ENCODE measurements around the gene COL4A4.
"Not testable (repeated sequence)": the region's sequence is repeated elsewhere in the genome, so short reads cannot be mapped to it uniquely, and the experiment has no call there.

COL4A4 gene

GRCh38 chr2:227106845-227107759, 56.9 kb downstream of the COL4A4 start:
- FAIRE-seq, result peak; percentile 77

- FAIRE-seq, result no peak
Measured at GRCh38 chr2:227103583-227103982, 60.4 kb downstream of the COL4A4 start.

- no peak for FAIRE-seq
Measured at GRCh38 chr2:227099340-227099739, 64.7 kb downstream of the COL4A4 start.

GRCh38 chr2:227098162-227098515, 65.9 kb downstream of the COL4A4 start:
- FAIRE-seq, result no peak

DNA sequence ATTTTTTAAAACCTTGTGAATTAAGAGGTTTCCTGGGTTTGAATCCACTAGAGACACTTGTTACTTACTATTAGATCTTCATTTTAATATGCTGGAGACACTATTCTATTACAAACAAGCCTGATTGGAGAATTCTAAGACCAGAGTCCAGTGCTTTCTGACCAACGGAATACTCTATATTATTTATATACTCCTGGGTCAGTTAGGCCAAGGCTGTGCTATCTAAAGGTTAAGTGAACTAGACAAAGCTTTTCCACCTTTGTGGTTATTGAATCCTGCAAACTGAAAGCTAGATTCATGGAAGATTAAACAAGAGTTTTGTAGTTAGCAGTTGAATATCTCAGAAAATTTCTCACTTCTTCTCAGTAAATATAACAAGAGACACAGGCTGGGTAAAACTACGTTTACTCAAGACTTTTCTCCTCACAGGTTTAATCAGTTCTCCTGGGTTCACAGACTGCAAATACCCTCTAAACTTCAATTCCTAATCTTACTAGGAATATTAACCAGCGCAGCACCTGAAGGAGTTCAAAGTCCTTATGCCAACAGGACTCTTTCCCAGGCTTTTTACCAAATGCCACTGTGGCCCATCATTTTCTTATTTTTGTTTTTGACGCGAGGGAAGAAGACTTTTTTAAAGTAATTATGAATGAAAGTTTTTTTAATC, 66.4 kb downstream of the COL4A4 start:
- no peak for FAIRE-seq

DNA sequence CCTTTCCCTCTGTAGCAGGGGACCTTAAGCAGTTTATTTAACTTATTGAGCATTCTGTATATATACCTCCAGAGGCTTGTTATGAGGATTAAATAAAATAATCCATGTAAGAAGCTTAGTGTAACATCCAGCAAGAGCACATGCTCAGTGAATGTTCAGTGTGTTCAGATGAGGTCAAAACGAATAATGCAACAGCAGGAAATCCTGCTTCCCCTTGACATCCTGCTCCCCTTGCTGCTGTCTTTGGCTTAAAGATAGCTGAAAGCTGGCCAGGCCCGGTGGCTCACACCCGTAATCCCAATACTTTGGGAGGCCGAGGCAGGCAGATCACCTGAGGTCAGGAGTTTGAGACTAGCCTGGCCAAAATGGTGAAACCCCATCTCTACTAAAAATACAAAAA, 68.7 kb downstream of the COL4A4 start:
- no peak for FAIRE-seq

DNA sequence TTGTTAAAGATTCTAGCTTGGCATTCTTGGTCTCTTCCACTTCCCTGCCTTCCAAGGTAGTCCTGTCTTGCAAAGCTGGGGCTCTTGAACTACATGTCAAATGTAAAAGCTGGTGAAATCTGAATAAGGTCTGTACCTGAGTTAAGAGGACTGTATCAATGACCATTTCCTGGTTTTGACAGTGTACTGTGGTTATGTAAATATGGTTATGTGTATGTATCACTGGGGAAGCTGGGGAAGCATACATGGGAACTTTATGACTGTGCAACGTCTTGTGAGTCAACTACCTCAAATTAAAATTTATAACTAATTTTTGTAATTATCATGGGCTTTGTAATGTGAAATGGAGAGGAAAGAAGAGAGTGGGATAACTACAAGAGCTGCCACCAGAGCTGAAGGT, 81.7 kb downstream of the COL4A4 start:
- FAIRE-seq, result no peak

- no peak for FAIRE-seq
Measured at GRCh38 chr2:227079726-227080125, 84.3 kb downstream of the COL4A4 start.

GRCh38 chr2:227065065-227065464, 98.9 kb downstream of the COL4A4 start:
- not testable (repeated sequence) for FAIRE-seq

- FAIRE-seq, result no peak
Measured at GRCh38 chr2:227058888-227059399, 105.1 kb downstream of the COL4A4 start.

GRCh38 chr2:227057743-227058447, 106.1 kb downstream of the COL4A4 start:
- no peak for FAIRE-seq

- FAIRE-seq, result no peak
Measured at GRCh38 chr2:227057060-227057459, 106.9 kb downstream of the COL4A4 start.

GRCh38 chr2:227054006-227054405, 110.0 kb downstream of the COL4A4 start:
- no peak for FAIRE-seq

GRCh38 chr2:227052879-227053278, 111.1 kb downstream of the COL4A4 start:
- FAIRE-seq, result no peak

DNA sequence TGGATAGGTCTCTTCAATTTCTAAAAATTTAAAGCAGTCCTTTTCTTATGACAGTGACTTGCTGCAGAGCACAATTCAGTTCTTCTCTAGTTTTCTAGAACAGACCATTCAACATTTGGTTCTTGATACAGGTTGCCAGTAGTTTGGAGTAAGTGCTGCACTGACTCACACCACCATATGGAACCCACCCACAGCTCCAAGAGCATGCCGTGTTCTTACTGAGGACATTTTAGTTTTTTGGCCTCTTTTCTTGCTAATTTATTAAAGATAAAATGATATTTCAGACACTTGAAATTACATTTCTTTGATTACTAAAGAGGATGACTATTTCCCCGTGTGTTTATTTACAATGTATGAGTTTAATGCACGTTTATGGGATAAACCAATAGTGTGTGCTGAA, 120.0 kb downstream of the COL4A4 start:
- FAIRE-seq, result no peak

GRCh38 chr2:227038550-227039189, 125.3 kb downstream of the COL4A4 start:
- no peak for FAIRE-seq

- no peak for FAIRE-seq
Measured at GRCh38 chr2:227036527-227036926, 127.5 kb downstream of the COL4A4 start.

DNA sequence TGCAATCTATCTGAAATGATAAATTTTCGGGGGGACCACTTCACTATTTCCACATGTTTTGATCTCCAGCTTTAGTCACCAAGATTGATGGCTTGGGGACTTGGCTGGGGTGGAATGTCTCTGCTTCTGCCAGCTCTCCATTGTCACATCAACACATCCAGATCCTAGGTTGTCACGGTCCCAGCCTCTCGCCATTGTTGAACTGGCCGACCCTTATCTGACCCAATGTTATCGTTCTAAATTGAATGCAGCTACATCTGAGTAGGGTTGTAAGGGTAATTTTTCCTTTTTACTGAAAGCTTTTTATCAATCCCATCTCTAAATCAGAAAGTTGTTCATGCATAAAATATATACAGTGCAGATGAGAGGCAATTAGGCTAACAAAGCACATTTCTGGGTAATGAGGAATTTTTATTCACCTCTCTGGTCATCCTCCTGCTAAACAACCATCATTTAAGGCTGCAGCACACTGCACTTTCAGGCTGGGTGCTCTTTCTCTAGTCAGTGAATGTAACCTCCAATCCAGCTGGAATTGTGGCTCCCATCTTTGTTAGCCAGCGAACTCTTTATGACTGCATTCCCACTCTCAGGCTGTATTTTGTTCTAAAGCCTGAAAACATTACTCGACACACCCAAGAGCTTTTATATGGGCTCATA, 128.2 kb downstream of the COL4A4 start:
- FAIRE-seq, result no peak

- FAIRE-seq, result no peak
Measured at GRCh38 chr2:227033471-227034148, 130.4 kb downstream of the COL4A4 start.

DNA sequence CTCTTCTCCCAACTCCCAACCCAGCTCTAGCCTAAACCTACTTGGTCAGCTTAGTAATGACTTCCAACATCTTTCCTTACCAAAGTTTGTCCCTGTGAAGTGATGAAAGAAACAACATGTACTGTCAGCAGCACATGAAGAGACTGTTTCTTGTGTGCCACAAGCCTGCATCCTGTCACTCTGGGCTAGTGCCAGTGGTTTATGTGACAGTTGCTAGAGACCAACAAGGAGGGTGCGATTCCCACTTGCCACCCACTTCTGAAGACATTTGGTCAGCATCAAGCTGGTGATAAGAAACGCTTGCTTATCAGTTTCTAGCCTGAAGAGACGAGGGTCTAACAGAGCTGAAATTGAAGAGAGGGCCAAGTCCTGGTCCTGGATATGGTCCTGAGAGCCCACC, 132.6 kb downstream of the COL4A4 start:
- FAIRE-seq, result no peak

GRCh38 chr2:227030789-227031188, 133.2 kb downstream of the COL4A4 start:
- FAIRE-seq, result no peak

Data from G401.6 (cell line).